CD4-positive, alpha-beta T cell treated with Interleukin-4 for 1 hour (primary cell): ENCODE results near the gene C9orf153.

Source experiments
- DNase-seq, 2 donors: peaks; one replicate each; pipeline ENCODE4 v3.0.0-alpha.2; 2020 to 2022

C9orf153 gene

DNA sequence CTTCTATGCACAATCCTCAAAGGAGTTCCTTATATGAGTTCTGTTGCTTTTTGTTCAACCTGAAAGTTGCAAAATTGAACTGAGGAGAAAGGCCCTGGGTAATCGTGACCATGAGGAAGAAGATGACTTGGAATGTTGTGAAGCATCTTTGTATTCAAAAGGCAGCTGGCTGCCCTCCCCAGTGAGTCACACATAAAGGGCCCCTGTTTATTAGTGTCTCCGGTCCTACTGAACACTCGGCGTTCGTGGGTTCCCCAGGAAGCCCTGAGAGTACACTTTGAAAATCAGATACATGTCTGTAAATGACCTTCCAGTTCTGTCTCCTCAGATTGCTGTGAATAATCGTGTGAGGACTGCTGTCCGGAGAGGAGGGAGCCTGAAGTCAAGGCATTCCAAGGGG, 73.6 kb downstream of the C9orf153 start:
- no peak for DNase-seq

- DNase-seq = no peak
Observed at GRCh38 chr9:86184138-86184524, 75.3 kb downstream of the C9orf153 start.

GRCh38 chr9:86183229-86184137, 76.0 kb downstream of the C9orf153 start:
- no peak for DNase-seq

DNA sequence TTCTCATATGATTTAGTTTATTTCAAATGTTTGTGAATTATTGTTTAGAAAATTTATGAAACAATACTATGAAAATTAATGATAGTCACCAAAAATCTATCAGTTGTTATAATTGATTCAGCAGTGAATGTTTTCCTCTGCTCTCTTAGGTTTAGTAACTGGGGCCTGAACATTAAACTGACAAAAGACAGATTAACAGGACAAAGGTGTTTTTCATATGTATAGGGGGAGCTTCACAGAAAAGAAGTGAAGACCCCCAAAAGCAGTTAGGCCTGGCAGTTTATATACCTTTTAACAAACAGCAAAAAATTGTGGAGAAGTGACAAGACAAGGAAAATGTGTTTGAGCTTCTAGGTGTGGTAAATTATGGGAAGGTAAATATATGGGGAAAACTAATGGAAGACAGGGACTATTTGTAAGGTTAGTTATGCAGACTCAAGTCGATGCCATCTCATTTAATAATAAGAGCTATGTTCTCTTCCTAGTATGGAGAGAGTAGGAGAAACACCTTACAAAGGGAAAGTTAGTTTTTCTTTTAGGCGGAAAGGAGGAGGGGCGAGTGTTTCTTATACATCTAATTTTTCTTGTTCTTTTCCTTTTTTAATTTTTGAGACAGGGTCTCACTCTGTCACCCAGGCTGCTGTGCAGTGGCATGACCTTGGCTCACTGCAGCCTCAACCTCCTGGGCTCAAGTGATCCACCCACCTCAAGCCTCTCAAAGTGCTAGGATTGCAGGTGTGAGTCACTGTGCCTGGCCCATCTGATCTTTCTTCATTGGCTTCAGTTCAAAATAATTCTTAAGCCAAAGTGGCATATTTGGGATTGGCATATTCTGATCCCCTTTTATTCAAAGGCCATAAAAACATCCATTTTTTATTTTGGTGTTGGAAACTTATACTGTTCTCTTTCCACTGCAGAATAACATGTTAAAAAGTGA, 77.8 kb downstream of the C9orf153 start:
- DNase-seq = no peak

DNA sequence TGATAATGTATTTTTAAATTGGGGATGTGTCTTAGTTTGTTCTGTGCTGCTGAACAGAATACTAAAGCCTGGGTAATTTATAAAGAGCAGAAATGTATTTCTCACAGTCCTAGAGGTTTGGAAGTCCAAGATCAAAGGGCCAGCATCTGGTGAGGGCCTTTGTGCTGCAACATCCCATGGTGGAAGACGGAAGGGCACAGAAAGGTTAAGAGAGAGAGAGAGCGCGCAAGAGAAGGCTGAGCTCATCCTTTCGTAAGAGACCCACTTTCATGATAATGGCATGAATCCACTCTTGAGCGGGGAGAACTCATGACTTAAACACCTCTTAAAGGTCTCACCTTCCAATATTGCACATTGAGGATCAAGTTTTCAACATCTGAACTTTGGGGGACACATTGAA, 81.0 kb downstream of the C9orf153 start:
- no peak for DNase-seq

GRCh38 chr9:86177995-86178394, 81.5 kb downstream of the C9orf153 start:
- DNase-seq = no peak

- DNase-seq = no peak
Observed at GRCh38 chr9:86176468-86176867, 83.0 kb downstream of the C9orf153 start.

GRCh38 chr9:86175743-86176456, 83.6 kb downstream of the C9orf153 start:
- DNase-seq = no peak

DNA sequence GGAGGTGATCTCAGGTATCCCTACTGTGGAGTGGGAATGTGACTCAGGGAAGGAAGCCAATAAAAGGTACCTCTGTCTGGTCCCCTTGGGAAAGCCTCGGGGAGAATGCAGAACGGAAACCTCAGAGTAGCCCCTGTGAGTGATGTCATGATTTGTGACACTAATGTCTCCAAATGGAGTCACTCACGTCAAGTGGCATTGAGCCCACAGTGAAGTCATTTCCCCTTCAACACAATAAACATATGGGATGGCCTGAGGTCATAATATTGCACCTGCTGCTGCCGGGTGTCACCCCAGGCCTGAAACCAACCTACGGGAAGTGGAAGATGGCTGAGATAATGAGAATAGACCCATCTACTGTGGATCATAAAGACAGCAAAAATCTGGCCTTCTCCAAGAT, 84.2 kb downstream of the C9orf153 start:
- no peak for DNase-seq
